Parathyroid adenoma (tissue), 2 donors: ENCODE data around the gene PES1.
A peak's percentile ranks its signal among the peaks of the same experiment; 100 is the strongest.

Source experiments
- H2AFZ ChIP-seq: fragments of 300-600 bp; sonication (generic); one replicate; pipeline ENCODE4 v1.7.0; 2017; ENCODE audit warnings: antibody characterized with exemption, mild to moderate bottlenecking
- H3K27ac ChIP-seq: fragments of 300-600 bp; sonication (generic); one replicate; pipeline ENCODE4 v1.7.0; 2017
- H3K27me3 ChIP-seq: fragments of 300-600 bp; sonication (generic); one replicate; pipeline ENCODE4 v1.7.0; 2017; ENCODE audit warnings: low read length; ENCODE audit not compliant: control insufficient read depth, insufficient read depth
- H3K36me3 ChIP-seq: fragments of 300-600 bp; sonication (generic); one replicate; pipeline ENCODE4 v1.7.0; 2017; ENCODE audit warnings: low read length; ENCODE audit not compliant: control insufficient read depth, insufficient read depth
- H3K4me1 ChIP-seq: fragments of 300-600 bp; sonication (generic); one replicate; pipeline ENCODE4 v1.7.0; 2017; ENCODE audit warnings: control low read depth
- H3K4me2 ChIP-seq: fragments of 300-600 bp; sonication (generic); one replicate; pipeline ENCODE4 v1.7.0; 2017; ENCODE audit warnings: low read length
- H3K4me3 ChIP-seq: fragments of 300-600 bp; sonication (generic); one replicate; pipeline ENCODE4 v1.7.0; 2017; ENCODE audit warnings: low read depth, low read length
- H3K79me2 ChIP-seq: fragments of 300-600 bp; sonication (generic); one replicate; pipeline ENCODE4 v1.7.0; 2017; ENCODE audit warnings: control low read depth
- H3K9ac ChIP-seq: fragments of 300-600 bp; sonication (generic); one replicate; pipeline ENCODE4 v1.7.0; 2017; ENCODE audit warnings: mild to moderate bottlenecking
- H3K9me3 ChIP-seq: fragments of 300-600 bp; sonication (generic); one replicate; pipeline ENCODE4 v1.7.0; 2017; ENCODE audit warnings: low read length; ENCODE audit not compliant: control insufficient read depth
- CTCF ChIP-seq: fragments of 300-600 bp; sonication (generic); IDR thresholded peaks from one replicate; pipeline ENCODE4 v1.7.0; 2017; ENCODE audit warnings: antibody characterized with exemption, mild to moderate bottlenecking
- donor health status: primary hyperparathyroidism.

Gene PES1

GRCh38 chr22:30591588-30592359 lies at the start of gene PES1:
PES1 (minus strand) TSS chr22:30591910; CDS start chr22:30591833, 77 bp downstream.
- Histone ChIP-seq H3K9me3 (no peaks in the 10 kb centered on the region), H3K36me3 (no peaks in the 10 kb centered on the region), H3K9ac (no peak within 1 kb of the TSS), H3K4me3 (peak within 1 kb of the TSS; percentile 94), H2AFZ (peak within 1 kb of the TSS; percentile 82), H3K4me1 (peaks cover 8% of the 10 kb centered on the region), H3K79me2 (peaks cover 14% of the 10 kb centered on the region), H3K27me3 (no peaks in the 10 kb centered on the region), H3K27ac (peak within 1 kb of the TSS; percentile 86), H3K4me2 (peak within 1 kb of the TSS; percentile 99)
- no peak for TF ChIP-seq CTCF

GRCh38 chr22:30640839-30641430 lies 49.2 kb upstream of the PES1 start:
- no peaks in the 10 kb centered on the region for H3K4me1 ChIP-seq
- no peak overlapping the region for H3K9ac ChIP-seq
- H3K9me3 ChIP-seq, result no peaks in the 10 kb centered on the region
- H3K27me3 ChIP-seq, result no peaks in the 10 kb centered on the region
- no peaks in the 10 kb centered on the region for H3K79me2 ChIP-seq
- TF ChIP-seq CTCF, result no peak
- H3K36me3 ChIP-seq, result no peaks in the 10 kb centered on the region
- H3K27ac ChIP-seq, result no peak overlapping the region
- no peak overlapping the region for H3K4me2 ChIP-seq
- no peak overlapping the region for H3K4me3 ChIP-seq
- H2AFZ ChIP-seq, result no peak overlapping the region

GRCh38 chr22:30640361-30640760 lies 48.7 kb upstream of the PES1 start:
- no peaks in the 10 kb centered on the region for H3K4me1 ChIP-seq
- no peak for TF ChIP-seq CTCF
- H3K27me3 ChIP-seq, result no peaks in the 10 kb centered on the region
- no peak overlapping the region for H2AFZ ChIP-seq
- no peak overlapping the region for H3K4me3 ChIP-seq
- H3K79me2 ChIP-seq, result no peaks in the 10 kb centered on the region
- H3K9me3 ChIP-seq, result no peaks in the 10 kb centered on the region
- no peak overlapping the region for H3K9ac ChIP-seq
- H3K4me2 ChIP-seq, result no peak overlapping the region
- H3K36me3 ChIP-seq, result no peaks in the 10 kb centered on the region
- H3K27ac ChIP-seq, result no peak overlapping the region

- no peak overlapping the region for H3K9ac ChIP-seq
- no peak for TF ChIP-seq CTCF
- no peaks in the 10 kb centered on the region for H3K36me3 ChIP-seq
- H3K27me3 ChIP-seq, result no peaks in the 10 kb centered on the region
- H3K27ac ChIP-seq, result no peak overlapping the region
- H2AFZ ChIP-seq, result no peak overlapping the region
- H3K4me1 ChIP-seq, result no peaks in the 10 kb centered on the region
- H3K4me3 ChIP-seq, result no peak overlapping the region
- H3K4me2 ChIP-seq, result no peak overlapping the region
- no peaks in the 10 kb centered on the region for H3K9me3 ChIP-seq
- H3K79me2 ChIP-seq, result no peaks in the 10 kb centered on the region
Measured at GRCh38 chr22:30637701-30638114, 46.0 kb upstream of the PES1 start.
